ENCODE results near the gene HPX. TPM values are rescaled to one million over a fixed set of nuclear protein-coding genes. Genes with fewer than 3 reads are reported as not detected.

HPX gene
- 0.36 and 0.56 TPM in 2 replicates for total RNA-seq (2012; rRNA removed)
- 1.4 and 1.5 TPM in 2 replicates for polyA plus RNA-seq (2012; rRNA removed)
- polyA plus RNA-seq (2012; cell fraction: cytosol; rRNA removed): 0.03 and 0.24 TPM in 2 replicates
- polyA plus RNA-seq (2012; cell fraction: nucleus; rRNA removed; ENCODE audit: low replicate concordance): 22.7 and 24.0 TPM in 2 replicates
- percentile 49 among the genes with signal in this experiment for Bru-seq, nascent RNA
- BruChase-seq, experiment 1, labeled RNA remaining after a 6-hour chase: percentile 42 among the genes with signal in this experiment
- BruChase-seq, experiment 2, labeled RNA remaining after a 2-hour chase: percentile 59 among the genes with signal in this experiment
- long read RNA-seq: 0 reads

- CTCF ChIA-PET: interaction anchor here (1.2 to 6.7 kb wide), 2 partner anchors 56 to 62 kb away, joined by 3 to 107 read pairs; no protein-coding TSS in a partner anchor
Measured at GRCh38 chr11:6440906-6441358, at the start of gene HPX. Gene HPX (minus strand): TSS chr11:6440987. CDS start chr11:6440963, 24 bp downstream.

More at GRCh38 chr11:6440906-6441358, at the start of gene HPX:
- WGBS, 2 experiments (ENCODE audit: extremely low coverage in 2 of 2, insufficient read length in 1 of 2): no CpG with 5 or more reads among the region's 3 CpGs
- H3K9me3 ChIP-seq (ENCODE audit: control insufficient read depth, insufficient read depth, low read length): no peaks in the 10 kb centered on the region
- in situ Hi-C loops (cut with MboI; ENCODE audit: low sequenced_read_pairs): loop anchor here (5.0 kb wide), 1 partner anchor 59 kb away; no protein-coding TSS in a partner anchor
- peak within 1 kb of the TSS; percentile 36 for H2AFZ ChIP-seq (replicated peaks; ENCODE audit: low read length, poor library complexity)
- no peak for TF ChIP-seq BHLHE40 (IDR thresholded peaks at IDR 0.05; ENCODE audit: low read depth, low read length)
- no peak for TF ChIP-seq MXI1 (IDR thresholded peaks at IDR 0.05; ENCODE audit: borderline replicate concordance, low read depth, low read length)
- no peak for TF ChIP-seq RAD21 (IDR thresholded peaks at IDR 0.05; ENCODE audit: low read length)
- TF ChIP-seq RCOR1 (IDR thresholded peaks at IDR 0.05; ENCODE audit: insufficient replicate concordance, low read length): no peak
- TF ChIP-seq FOS (IDR thresholded peaks at IDR 0.05; ENCODE audit: low read depth, low read length): no peak
- no peak for TF ChIP-seq MAFK (IDR thresholded peaks at IDR 0.05; ENCODE audit: low read depth, low read length)
- no peak for TF ChIP-seq USF2 (IDR thresholded peaks at IDR 0.05; ENCODE audit: low read depth, low read length)
- DNase-seq: no peak
- no peak within 1 kb of the TSS for H4K5ac ChIP-seq (ENCODE audit: low read depth, low read length)
- no peak within 1 kb of the TSS for H3K27ac ChIP-seq (ENCODE audit: insufficient read depth, low read length)
- H4K91ac ChIP-seq (ENCODE audit: insufficient read depth, low read depth, low read length): no peak within 1 kb of the TSS
- H2BK15ac ChIP-seq (ENCODE audit: low read depth, low read length): no peak within 1 kb of the TSS
- H4K8ac ChIP-seq (ENCODE audit: low read depth in 2 of 2, low read length in 2 of 2): no peak within 1 kb of the TSS
- H3K4me3 ChIP-seq (ENCODE audit: insufficient read depth, low read depth, low read length): no peak within 1 kb of the TSS
- H2BK20ac ChIP-seq (ENCODE audit: low read depth, low read length): no peak within 1 kb of the TSS
- no peak within 1 kb of the TSS for H3K56ac ChIP-seq (ENCODE audit: extremely low read depth, insufficient read depth, low read length)
- ATAC-seq (ENCODE audit: low read depth): no peak
- H3K18ac ChIP-seq (ENCODE audit: low read depth, low read length): no peak within 1 kb of the TSS
- H3K27me3 ChIP-seq (ENCODE audit: control insufficient read depth, insufficient read depth, low read length): no peaks in the 10 kb centered on the region
- no peaks in the 10 kb centered on the region for H3K9me1 ChIP-seq (ENCODE audit: insufficient read depth, low read length)
- H3K9ac ChIP-seq (ENCODE audit: low read depth, low read length): no peak within 1 kb of the TSS
- no peak within 1 kb of the TSS for H2BK5ac ChIP-seq (ENCODE audit: low read depth, low read length, poor library complexity, severe bottlenecking)
- no peaks in the 10 kb centered on the region for H3K79me1 ChIP-seq (ENCODE audit: low read depth in 1 of 2, low read length in 2 of 2)
- no peak within 1 kb of the TSS for H2AK9ac ChIP-seq (replicated peaks; ENCODE audit: low read depth, low read length, poor library complexity)
- no peak within 1 kb of the TSS for H3K23ac ChIP-seq (ENCODE audit: low read depth, low read length)
- H2BK120ac ChIP-seq (ENCODE audit: low read depth, low read length): no peak within 1 kb of the TSS
- no peaks in the 10 kb centered on the region for H4K20me1 ChIP-seq (ENCODE audit: insufficient read depth, low read length)
- BruUV-seq (replicated peaks): no TSS peak
- H3K36me3 ChIP-seq (ENCODE audit: control insufficient read depth, insufficient read depth, low read length): no peaks in the 10 kb centered on the region
- no peaks in the 10 kb centered on the region for H3K4me1 ChIP-seq (ENCODE audit: control insufficient read depth, insufficient read depth, low read length)
- POLR2A ChIA-PET (ENCODE audit: unreplicated experiment): no interaction called here
- no peak within 1 kb of the TSS for H2AK5ac ChIP-seq (ENCODE audit: low read depth, low read length)
- dilution Hi-C loops (cut with HindIII; ENCODE audit: low sequenced_read_pairs, unreplicated experiment): no loop called here
- no peak within 1 kb of the TSS for H3K4ac ChIP-seq (ENCODE audit: low read depth, low read length)
- H3K4me2 ChIP-seq (ENCODE audit: low read depth, low read length): no peak within 1 kb of the TSS
- no peak within 1 kb of the TSS for H3K14ac ChIP-seq (replicated peaks; ENCODE audit: low read depth, low read length)
- intact Hi-C loops (cut with micrococcal nuclease): no loop called here
